A673 (cell line): ENCODE measurements around the gene SLCO3A1. TPM values are rescaled to one million over a fixed set of nuclear protein-coding genes. Genes with fewer than 3 reads are reported as not detected.

Experiments
- BruUV-seq: library from RNA; stranded (reverse); fragments of 400-500 nt; replicated peaks from 2 replicates; lab custom pipeline; 2021; lab: Mats Ljungman, UMichigan
- CTCF ChIA-PET: fragments of 300-600 bp; sonication (Branson Sonifier 250); formaldehyde crosslinking; loops from one replicate; lab custom pipeline; 2022; ENCODE audit warnings: antibody characterized with exemption; lab: Charles Lee
- POLR2A ChIA-PET: fragments of 300-600 bp; sonication (Branson Sonifier 250); formaldehyde crosslinking; loops from one replicate; lab custom pipeline; 2022; ENCODE audit warnings: antibody characterized with exemption; ENCODE audit not compliant: low non-redundant PET; lab: Charles Lee
- DNase-seq: peaks from one replicate; pipeline ENCODE4 v3.0.0-alpha.2; 2015; ENCODE audit warnings: low spot score
- H3K27ac ChIP-seq: fragments of 200-600 bp; sonication (generic); 2 replicates; pipeline ENCODE4 v1.5.1; 2016; ENCODE audit warnings: mixed run types, low read depth, mild to moderate bottlenecking, mixed read lengths, antibody characterized with exemption, low read length; ENCODE audit not compliant: poor library complexity, severe bottlenecking
- H3K27me3 ChIP-seq: fragments of 200-600 bp; sonication (generic); replicated peaks from 2 replicates; pipeline ENCODE4 v1.6.1; 2017; ENCODE audit warnings: mixed run types, low read depth, mild to moderate bottlenecking, mixed read lengths, antibody characterized with exemption, low read length; ENCODE audit not compliant: insufficient read depth, poor library complexity
- H3K36me3 ChIP-seq: fragments of 200-600 bp; sonication (generic); 2 replicates; pipeline ENCODE4 v1.6.1; 2016; ENCODE audit warnings: mixed run types, mild to moderate bottlenecking, mixed read lengths, antibody characterized with exemption, low read length; ENCODE audit not compliant: insufficient read depth, poor library complexity, severe bottlenecking
- H3K4me1 ChIP-seq: fragments of 200-600 bp; sonication (generic); 2 replicates; pipeline ENCODE4 v1.6.1; 2017; ENCODE audit warnings: mixed run types, mild to moderate bottlenecking, mixed read lengths, antibody characterized with exemption, low read length; ENCODE audit not compliant: insufficient read depth, poor library complexity, severe bottlenecking
- H3K4me3 ChIP-seq: fragments of 200-600 bp; sonication (generic); 2 replicates; pipeline ENCODE4 v1.5.1; 2016; ENCODE audit warnings: low read depth, mixed run types, mild to moderate bottlenecking, mixed read lengths, low read length; ENCODE audit not compliant: poor library complexity, severe bottlenecking
- H3K9me3 ChIP-seq: fragments of 200-600 bp; sonication (generic); 2 replicates; pipeline ENCODE4 v1.6.1; 2016; ENCODE audit warnings: mixed run types, low read depth, mild to moderate bottlenecking, mixed read lengths, antibody characterized with exemption, low read length; ENCODE audit not compliant: poor library complexity, severe bottlenecking
- EZH2 ChIP-seq: fragments of 200-600 bp; sonication (generic); IDR thresholded peaks from 2 replicates; pipeline ENCODE4 v1.6.1; 2017; ENCODE audit warnings: borderline replicate concordance, low read depth, mild to moderate bottlenecking, mixed read lengths, antibody characterized with exemption, low read length; ENCODE audit not compliant: poor library complexity, severe bottlenecking
- intact Hi-C: fragments of 100-400 bp; cut with micrococcal nuclease; formaldehyde crosslinking; loops from one replicate; pipeline ENCODE4 v1.10.0; 2022; ENCODE audit not compliant: unreplicated experiment
- total RNA-seq: library from RNA; stranded (reverse); gene quantifications from 2 replicates; pipeline ENCODE4 v1.2.3, GENCODE V29; 2021
- TF ChIP-seq, protein P1 (sequence below): fragments of 300-800, 200-600 bp; sonication (generic); conservative IDR thresholded peaks from 2 replicates; pipeline ENCODE4 v1.5.1; 2017; ENCODE audit warnings: low read depth, mild to moderate bottlenecking, antibody characterized with exemption, low read length, moderate library complexity, mixed read lengths

The SLCO3A1 gene
- total RNA-seq, 1 experiment from 2014 or later = 16.6 TPM

DNA sequence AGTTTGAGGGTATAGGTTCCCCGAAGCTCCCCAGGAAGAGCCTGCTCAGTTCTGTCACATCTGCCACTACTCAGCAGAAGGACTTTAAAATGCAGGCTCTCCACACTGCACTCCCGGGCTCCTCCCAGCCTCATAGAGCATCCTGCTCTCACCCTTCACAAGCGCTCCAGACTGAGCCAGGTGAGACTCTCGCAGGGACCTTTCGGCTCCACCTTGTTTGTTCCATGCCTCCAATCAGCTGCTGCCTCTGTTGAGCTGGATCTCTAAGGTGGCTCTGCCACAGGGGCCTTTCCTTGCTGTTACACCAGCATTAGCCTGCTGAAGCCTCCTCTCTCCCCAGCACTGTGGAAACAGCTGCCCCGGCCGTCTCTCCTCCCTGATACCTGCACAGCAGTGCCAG, 56.1 kb downstream of the SLCO3A1 start:
- ChIA-PET CTCF (no interaction called here), POLR2A (no interaction called here)
- TF ChIP-seq EZH2 = no peak
- TF ChIP-seq, protein P1, sequence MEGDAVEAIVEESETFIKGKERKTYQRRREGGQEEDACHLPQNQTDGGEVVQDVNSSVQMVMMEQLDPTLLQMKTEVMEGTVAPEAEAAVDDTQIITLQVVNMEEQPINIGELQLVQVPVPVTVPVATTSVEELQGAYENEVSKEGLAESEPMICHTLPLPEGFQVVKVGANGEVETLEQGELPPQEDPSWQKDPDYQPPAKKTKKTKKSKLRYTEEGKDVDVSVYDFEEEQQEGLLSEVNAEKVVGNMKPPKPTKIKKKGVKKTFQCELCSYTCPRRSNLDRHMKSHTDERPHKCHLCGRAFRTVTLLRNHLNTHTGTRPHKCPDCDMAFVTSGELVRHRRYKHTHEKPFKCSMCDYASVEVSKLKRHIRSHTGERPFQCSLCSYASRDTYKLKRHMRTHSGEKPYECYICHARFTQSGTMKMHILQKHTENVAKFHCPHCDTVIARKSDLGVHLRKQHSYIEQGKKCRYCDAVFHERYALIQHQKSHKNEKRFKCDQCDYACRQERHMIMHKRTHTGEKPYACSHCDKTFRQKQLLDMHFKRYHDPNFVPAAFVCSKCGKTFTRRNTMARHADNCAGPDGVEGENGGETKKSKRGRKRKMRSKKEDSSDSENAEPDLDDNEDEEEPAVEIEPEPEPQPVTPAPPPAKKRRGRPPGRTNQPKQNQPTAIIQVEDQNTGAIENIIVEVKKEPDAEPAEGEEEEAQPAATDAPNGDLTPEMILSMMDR = no peak
- no peaks in the 10 kb centered on the region for H3K36me3 ChIP-seq
- DNase-seq = no peak
- no peak overlapping the region for H3K4me3 ChIP-seq
- BruUV-seq = no TSS peak
- H3K9me3 ChIP-seq = no peaks in the 10 kb centered on the region
- H3K27ac ChIP-seq = no peak overlapping the region
- no peaks in the 10 kb centered on the region for H3K4me1 ChIP-seq
- H3K27me3 ChIP-seq = no peaks in the 10 kb centered on the region
- intact Hi-C loops = no loop called here

DNA sequence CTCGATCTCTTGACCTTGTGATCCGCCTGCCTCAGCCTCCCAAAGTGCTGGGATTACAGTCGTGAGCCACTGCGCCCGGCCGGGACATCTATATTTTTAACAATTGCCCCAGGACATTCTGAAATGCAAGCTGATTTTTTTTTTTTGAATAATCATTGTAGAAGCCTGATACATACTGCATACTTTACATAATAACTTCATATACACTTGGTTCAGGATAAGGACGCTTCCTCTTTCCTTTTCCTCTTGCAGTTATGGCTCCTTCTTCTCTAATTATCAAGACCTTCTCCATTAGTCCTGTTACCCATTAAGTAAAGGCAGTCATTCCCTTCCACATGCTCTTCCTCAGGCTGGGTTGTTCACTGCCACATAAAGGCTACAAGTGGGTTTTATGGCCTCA, 58.3 kb downstream of the SLCO3A1 start:
- TF ChIP-seq EZH2 = no peak
- TF ChIP-seq, protein P1 = no peak
- intact Hi-C loops = no loop called here
- Histone ChIP-seq H3K4me1 (no peaks in the 10 kb centered on the region), H3K27ac (no peak overlapping the region), H3K36me3 (no peaks in the 10 kb centered on the region), H3K27me3 (no peaks in the 10 kb centered on the region), H3K4me3 (no peak overlapping the region), H3K9me3 (no peaks in the 10 kb centered on the region)
- ChIA-PET POLR2A (no interaction called here), CTCF (no interaction called here)
- DNase-seq = no peak
- BruUV-seq = no TSS peak

GRCh38 chr15:91912336-91912735, 58.8 kb downstream of the SLCO3A1 start:
- no peak overlapping the region for H3K27ac ChIP-seq
- no peaks in the 10 kb centered on the region for H3K4me1 ChIP-seq
- H3K4me3 ChIP-seq = no peak overlapping the region
- no peaks in the 10 kb centered on the region for H3K9me3 ChIP-seq
- intact Hi-C loops = no loop called here
- ChIA-PET POLR2A (no interaction called here), CTCF (no interaction called here)
- no peaks in the 10 kb centered on the region for H3K27me3 ChIP-seq
- no peak for DNase-seq
- TF ChIP-seq, protein P1 = no peak
- no TSS peak for BruUV-seq
- H3K36me3 ChIP-seq = no peaks in the 10 kb centered on the region
